ENCODE results near the gene BACE1.

GRCh38 chr11:117281159-117281558, 34.9 kb downstream of the BACE1 start:
- TF ChIP-seq GABPA (IDR thresholded peaks at IDR 0.05; ENCODE audit: low read depth), result no peak
- TF ChIP-seq POLR2A (IDR thresholded peaks at IDR 0.05; ENCODE audit: low read depth, low read length), result no peak
- TF ChIP-seq, protein P1, sequence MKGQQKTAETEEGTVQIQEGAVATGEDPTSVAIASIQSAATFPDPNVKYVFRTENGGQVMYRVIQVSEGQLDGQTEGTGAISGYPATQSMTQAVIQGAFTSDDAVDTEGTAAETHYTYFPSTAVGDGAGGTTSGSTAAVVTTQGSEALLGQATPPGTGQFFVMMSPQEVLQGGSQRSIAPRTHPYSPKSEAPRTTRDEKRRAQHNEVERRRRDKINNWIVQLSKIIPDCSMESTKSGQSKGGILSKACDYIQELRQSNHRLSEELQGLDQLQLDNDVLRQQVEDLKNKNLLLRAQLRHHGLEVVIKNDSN (IDR thresholded peaks at IDR 0.05; ENCODE audit: borderline replicate concordance, extremely low read length, insufficient read depth, low read depth, low read length), result no peak
- TF ChIP-seq, protein P2, sequence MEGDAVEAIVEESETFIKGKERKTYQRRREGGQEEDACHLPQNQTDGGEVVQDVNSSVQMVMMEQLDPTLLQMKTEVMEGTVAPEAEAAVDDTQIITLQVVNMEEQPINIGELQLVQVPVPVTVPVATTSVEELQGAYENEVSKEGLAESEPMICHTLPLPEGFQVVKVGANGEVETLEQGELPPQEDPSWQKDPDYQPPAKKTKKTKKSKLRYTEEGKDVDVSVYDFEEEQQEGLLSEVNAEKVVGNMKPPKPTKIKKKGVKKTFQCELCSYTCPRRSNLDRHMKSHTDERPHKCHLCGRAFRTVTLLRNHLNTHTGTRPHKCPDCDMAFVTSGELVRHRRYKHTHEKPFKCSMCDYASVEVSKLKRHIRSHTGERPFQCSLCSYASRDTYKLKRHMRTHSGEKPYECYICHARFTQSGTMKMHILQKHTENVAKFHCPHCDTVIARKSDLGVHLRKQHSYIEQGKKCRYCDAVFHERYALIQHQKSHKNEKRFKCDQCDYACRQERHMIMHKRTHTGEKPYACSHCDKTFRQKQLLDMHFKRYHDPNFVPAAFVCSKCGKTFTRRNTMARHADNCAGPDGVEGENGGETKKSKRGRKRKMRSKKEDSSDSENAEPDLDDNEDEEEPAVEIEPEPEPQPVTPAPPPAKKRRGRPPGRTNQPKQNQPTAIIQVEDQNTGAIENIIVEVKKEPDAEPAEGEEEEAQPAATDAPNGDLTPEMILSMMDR (IDR thresholded peaks at IDR 0.05 in 2 of 3, conservative IDR thresholded peaks at IDR 0.05 in 1 of 3; ENCODE audit: control insufficient read depth in 2 of 3, extremely low read depth in 1 of 3, insufficient read depth in 1 of 3, low read depth in 3 of 3, low read length in 3 of 3), result no peak
- TF ChIP-seq ETV6 (conservative IDR thresholded peaks at IDR 0.05 in 1 of 2, IDR thresholded peaks at IDR 0.05 in 1 of 2; ENCODE audit: borderline replicate concordance in 1 of 2, low read depth in 1 of 2), result no peak
- TF ChIP-seq KAT2A (conservative IDR thresholded peaks at IDR 0.05; ENCODE audit: control insufficient read depth, low read depth, low read length), result no peak
- TF ChIP-seq CBFB (IDR thresholded peaks at IDR 0.05; ENCODE audit: low read depth), result no peak
- TF ChIP-seq SPI1 (IDR thresholded peaks at IDR 0.05; ENCODE audit: borderline replicate concordance, insufficient read depth, low read depth, low read length), result no peak
- TF ChIP-seq ZSCAN29 (IDR thresholded peaks at IDR 0.05), result no peak
- TF ChIP-seq NFIC (IDR thresholded peaks at IDR 0.05; ENCODE audit: low read depth, low read length), result no peak

All from GM12878 (cell line).